H1 (cell line): ENCODE results near the gene PSG2. TPM values are rescaled to one million over a fixed set of nuclear protein-coding genes. Genes with fewer than 3 reads are reported as not detected.
"Not testable (repeated sequence)": the region's sequence is repeated elsewhere in the genome, so short reads cannot be mapped to it uniquely, and the experiment has no call there.

Experiments
- CTCF ChIA-PET: fragments of 300-600 bp; sonication (Branson Sonifier 250); formaldehyde crosslinking; loops from one replicate; lab custom pipeline; 2021; ENCODE audit not compliant: partially characterized antibody; lab: Charles Lee
- POLR2A ChIA-PET: fragments of 300-600 bp; sonication (Branson Sonifier 250); formaldehyde crosslinking; loops from one replicate; lab custom pipeline; 2021; ENCODE audit warnings: inconsistent platforms; ENCODE audit not compliant: partially characterized antibody; lab: Charles Lee
- DNase-seq, 2 experiments: peaks; one replicate each; pipeline versions ENCODE4 v3.0.0 to v3.0.0-alpha.2; 2010 to 2022; ENCODE audit warnings: low spot score in 2 of 2, low read depth in 1 of 2, mixed read lengths in 1 of 2
- FAIRE-seq: peaks from 2 replicates; lab custom pipeline; 2011; peaks lifted over from hg19 to GRCh38; lab: Jason Lieb, UNC
- H2AFZ ChIP-seq: 2 replicates; pipeline ENCODE4 v1.8.1; 2012; ENCODE audit warnings: low read length, inconsistent platforms
- H2AK5ac ChIP-seq: 2 replicates; pipeline ENCODE4 v1.6.1; 2013; ENCODE audit warnings: low read depth, low read length
- H2BK120ac ChIP-seq: replicated peaks from 2 replicates; pipeline ENCODE3; 2013; ENCODE audit warnings: low read depth, low read length, inconsistent platforms
- H2BK12ac ChIP-seq: 2 replicates; pipeline ENCODE4 v1.6.1; 2013; ENCODE audit warnings: low read depth, low read length
- H2BK15ac ChIP-seq: 2 replicates; pipeline ENCODE4 v1.6.1; 2013; ENCODE audit warnings: low read length
- H2BK20ac ChIP-seq: 2 replicates; pipeline ENCODE4 v1.6.1; 2013; ENCODE audit warnings: low read length
- H2BK5ac ChIP-seq: 2 replicates; pipeline ENCODE4 v1.6.1; 2013; ENCODE audit warnings: low read depth, low read length
- H3K14ac ChIP-seq: 2 replicates; pipeline ENCODE4 v1.6.1; 2013; ENCODE audit warnings: inconsistent platforms; ENCODE audit not compliant: insufficient read length
- H3K18ac ChIP-seq: 2 replicates; pipeline ENCODE4 v1.6.1; 2013; ENCODE audit warnings: low read length; ENCODE audit errors: extremely low read depth
- H3K23ac ChIP-seq: 2 replicates; pipeline ENCODE4 v1.6.1; 2013; ENCODE audit warnings: inconsistent platforms; ENCODE audit not compliant: insufficient read length
- H3K23me2 ChIP-seq: 2 replicates; pipeline ENCODE4 v1.6.1; 2013; ENCODE audit warnings: low read depth, low read length
- H3K27ac ChIP-seq: 2 replicates; pipeline ENCODE4 v1.6.1; 2011; ENCODE audit warnings: low read depth, low read length, inconsistent platforms
- H3K27me3 ChIP-seq, 4 experiments: replicated peaks in 1 of 4; 1 replicate in 1 of 4; 2 replicates in 3 of 4; pipeline versions ENCODE4 v1.6.1 to v1.8.1; 2011 to 2013; ENCODE audit warnings: low read length in 3 of 4, mild to moderate bottlenecking in 3 of 4, inconsistent platforms in 2 of 4, mixed read lengths in 2 of 4, moderate library complexity in 1 of 4; ENCODE audit not compliant: control insufficient read depth in 3 of 4, insufficient read depth in 3 of 4; ENCODE audit errors: extremely low read depth in 1 of 4
- H3K36me3 ChIP-seq, 4 experiments: 2 replicates each; pipeline versions ENCODE4 v1.6.1 to v1.8.1; 2011 to 2013; ENCODE audit warnings: mild to moderate bottlenecking in 4 of 4, low read length in 3 of 4, moderate library complexity in 2 of 4, control low read depth in 1 of 4, inconsistent platforms in 1 of 4; ENCODE audit not compliant: insufficient read depth in 4 of 4, control insufficient read depth in 2 of 4
- H3K4ac ChIP-seq: replicated peaks from 2 replicates; pipeline ENCODE3; 2013; ENCODE audit warnings: low read length, low read depth, mixed read lengths, inconsistent platforms; ENCODE audit not compliant: insufficient read length
- H3K4me1 ChIP-seq, 4 experiments: replicated peaks in 1 of 4; 1 replicate in 1 of 4; 2 replicates in 3 of 4; pipeline versions ENCODE4 v1.6.1 to v1.8.1; 2011 to 2013; ENCODE audit warnings: low read length in 3 of 4, inconsistent platforms in 2 of 4, mixed read lengths in 1 of 4; ENCODE audit not compliant: insufficient read depth in 4 of 4, control insufficient read depth in 3 of 4
- H3K4me2 ChIP-seq, 2 experiments: 2 replicates each; pipeline versions ENCODE4 v1.6.1 to v1.8.1; 2011 to 2013; ENCODE audit warnings: low read depth in 2 of 2, low read length in 2 of 2, control low read depth in 1 of 2, inconsistent platforms in 1 of 2, mild to moderate bottlenecking in 1 of 2; ENCODE audit not compliant: insufficient read depth in 1 of 2
- H3K4me3 ChIP-seq, 4 experiments: fragments of 200-600, 300-600 bp in 1 of 4; sonication (generic), shearing (Covaris generic), sonication (Bioruptor Twin) in 1 of 4; 2 replicates each; pipeline versions ENCODE4 v1.5.1 to v1.8.1; 2011 to 2016; ENCODE audit warnings: low read length in 4 of 4, low read depth in 3 of 4, control low read depth in 2 of 4, inconsistent platforms in 2 of 4, mild to moderate bottlenecking in 2 of 4, mixed read lengths in 1 of 4, moderate library complexity in 1 of 4; ENCODE audit not compliant: insufficient read depth in 2 of 4; ENCODE audit errors: extremely low read depth in 1 of 4
- H3K56ac ChIP-seq: replicated peaks from 2 replicates; pipeline ENCODE3; 2013; ENCODE audit warnings: low read depth, mild to moderate bottlenecking, mixed read lengths, low read length, inconsistent platforms; ENCODE audit not compliant: insufficient read length
- H3K79me1 ChIP-seq: 2 replicates; pipeline ENCODE4 v1.6.1; 2013; ENCODE audit warnings: low read depth, low read length, control low read depth
- H3K79me2 ChIP-seq, 2 experiments: 2 replicates each; pipeline versions ENCODE4 v1.6.1 to v1.8.1; 2012 to 2013; ENCODE audit warnings: low read length in 2 of 2, mild to moderate bottlenecking in 2 of 2, inconsistent platforms in 1 of 2; ENCODE audit not compliant: insufficient read depth in 2 of 2, control insufficient read depth in 1 of 2
- H3K9ac ChIP-seq, 4 experiments: replicated peaks in 1 of 4; 1 replicate in 1 of 4; 2 replicates in 3 of 4; pipeline versions ENCODE4 v1.6.1 to v1.8.1; 2011 to 2013; ENCODE audit warnings: low read depth in 3 of 4, low read length in 3 of 4, control low read depth in 2 of 4, mild to moderate bottlenecking in 2 of 4, moderate library complexity in 2 of 4, inconsistent platforms in 1 of 4; ENCODE audit errors: extremely low read depth in 1 of 4
- H3K9me3 ChIP-seq, 2 experiments: 2 replicates each; pipeline versions ENCODE4 v1.6.1 to v1.8.1; 2012 to 2013; ENCODE audit warnings: mild to moderate bottlenecking in 2 of 2, moderate library complexity in 2 of 2, control low read depth in 1 of 2, inconsistent platforms in 1 of 2, low read depth in 1 of 2, low read length in 1 of 2, mixed read lengths in 1 of 2; ENCODE audit not compliant: insufficient read depth in 2 of 2
- H4K20me1 ChIP-seq, 2 experiments: replicated peaks in 1 of 2; 2 replicates each; pipeline versions ENCODE3 to v1.8.1; 2011 to 2013; ENCODE audit warnings: inconsistent platforms in 2 of 2, low read length in 2 of 2, mild to moderate bottlenecking in 1 of 2; ENCODE audit not compliant: insufficient read depth in 2 of 2, control insufficient read depth in 1 of 2
- H4K5ac ChIP-seq: 2 replicates; pipeline ENCODE4 v1.6.1; 2013; ENCODE audit warnings: low read length, low read depth, mixed read lengths, inconsistent platforms; ENCODE audit not compliant: insufficient read length
- H4K8ac ChIP-seq: 2 replicates; pipeline ENCODE4 v1.8.0; 2013; ENCODE audit warnings: mild to moderate bottlenecking, moderate library complexity, low read length, inconsistent platforms; ENCODE audit not compliant: insufficient read depth; ENCODE audit errors: extremely low read depth
- H4K91ac ChIP-seq: replicated peaks from 2 replicates; pipeline ENCODE3; 2013; ENCODE audit warnings: low read length, mixed read lengths, inconsistent platforms; ENCODE audit not compliant: insufficient read length
- WGBS, 2 experiments: shearing (Covaris generic) in 1 of 2; methylation state at CpG; one replicate each; pipeline versions ENCODE4 v1.1.6 to v1.1.7; 2013 to 2015; ENCODE audit warnings: low lambda C conversion rate in 2 of 2, mixed read lengths in 2 of 2, inconsistent platforms in 1 of 2, low coverage in 1 of 2, missing lambda C conversion rate in 1 of 2; ENCODE audit not compliant: insufficient replicate concordance in 2 of 2, insufficient coverage in 1 of 2, insufficient read length in 1 of 2; ENCODE audit errors: extremely low coverage in 1 of 2, missing lambda C conversion rate in 1 of 2; 5-methylcytosine and 5-hydroxymethylcytosine counted together
- polyA plus RNA-seq, 7 experiments: library from polyadenylated mRNA; depleted of rRNA in 3 of 7; stranded (reverse) in 5 of 7; unstranded in 2 of 7; fragments of >200 nt in 5 of 7; fragments of 200-250 nt in 2 of 7; gene quantifications; 1 replicate in 5 of 7; 2 replicates in 1 of 7; 4 replicates in 1 of 7; pipeline versions ENCODE4 v1.2.1 to v1.2.3, GENCODE V29; 2011 to 2013; ENCODE audit warnings: missing spikeins in 2 of 7, mixed read lengths in 2 of 7
- total RNA-seq: library from RNA; stranded (reverse); fragmentation: NEBNext Ultra II Directional; extraction: Animal tissue kit (Norgen Biotek cat#: 25700); gene quantifications from 2 replicates; pipeline ENCODE4 v1.2.1, GENCODE V29; 2021

PSG2 gene
- total and polyA plus RNA-seq, 2 of the 8 experiments (the other 6 are each of a cell fraction or from before 2014, with no cell fraction given): not detected

DNA sequence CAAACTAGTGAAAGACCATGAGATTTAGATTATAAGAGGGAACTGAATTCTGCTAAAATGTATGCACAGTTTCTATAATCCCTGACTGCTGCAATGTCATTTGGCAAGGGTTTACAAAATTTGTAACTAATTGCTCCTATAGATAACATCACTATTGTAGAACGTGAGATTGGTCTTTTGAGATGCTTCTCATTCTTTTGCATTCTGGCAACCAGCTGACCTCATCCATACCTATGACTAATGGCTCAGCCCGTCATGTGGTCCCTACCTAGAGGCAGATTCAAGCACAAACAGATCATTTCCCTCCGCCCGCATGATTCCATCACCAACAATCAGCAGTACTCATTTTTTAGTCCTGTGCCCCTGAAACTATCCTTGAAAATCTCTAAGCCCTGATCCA is 60.4 kb downstream of the PSG2 start:
- H3K36me3 ChIP-seq, H3K4me3 ChIP-seq, H3K4ac ChIP-seq, H3K9ac ChIP-seq, H4K91ac ChIP-seq, H3K18ac ChIP-seq, CTCF ChIA-PET, H2BK5ac ChIP-seq, H3K23ac ChIP-seq, H4K20me1 ChIP-seq, H2BK15ac ChIP-seq, FAIRE-seq, H2BK20ac ChIP-seq, H4K5ac ChIP-seq, H3K23me2 ChIP-seq, H2BK120ac ChIP-seq, H3K4me1 ChIP-seq, H3K27me3 ChIP-seq, DNase-seq, H3K27ac ChIP-seq, H2AK5ac ChIP-seq, POLR2A ChIA-PET, H4K8ac ChIP-seq, H3K4me2 ChIP-seq, H3K14ac ChIP-seq, H3K79me2 ChIP-seq, H3K79me1 ChIP-seq, H3K56ac ChIP-seq, H2AFZ ChIP-seq, H2BK12ac ChIP-seq: not testable (repeated sequence)
- peaks cover 25 to 63% of the 10 kb centered on the region in 2 experiments for H3K9me3 ChIP-seq
- WGBS, 2 experiments: 72% methylated on average over 4 of the region's 4 CpGs; no CpG with 5 or more reads in 1 of the 2 experiments

DNA sequence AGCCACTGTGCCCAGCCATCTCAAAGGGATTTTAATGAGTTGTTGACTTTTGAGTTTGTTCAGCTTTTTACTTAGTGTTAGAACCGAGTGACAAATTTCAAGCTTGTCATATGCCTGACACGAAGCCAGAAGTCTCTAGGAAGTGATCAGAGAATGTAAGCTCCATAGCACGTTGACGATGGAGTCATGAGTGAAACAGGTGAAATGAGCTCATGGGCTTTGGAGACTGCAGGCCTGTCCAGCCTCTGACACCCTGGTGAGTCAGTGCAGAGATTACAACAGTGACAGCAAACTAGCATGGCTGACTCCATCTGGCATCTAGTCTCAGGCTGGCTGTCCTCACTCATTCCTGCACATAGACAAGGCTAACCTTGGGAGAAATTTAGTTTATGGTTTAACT is 60.9 kb downstream of the PSG2 start:
- DNase-seq, H3K79me1 ChIP-seq, H3K23me2 ChIP-seq, H3K4me2 ChIP-seq, CTCF ChIA-PET, FAIRE-seq, H2BK12ac ChIP-seq, H3K36me3 ChIP-seq, H3K14ac ChIP-seq, H4K20me1 ChIP-seq, H3K27me3 ChIP-seq, H3K4me1 ChIP-seq, H4K91ac ChIP-seq, H4K8ac ChIP-seq, H3K23ac ChIP-seq, H3K27ac ChIP-seq, H4K5ac ChIP-seq, H2AFZ ChIP-seq, H3K18ac ChIP-seq, POLR2A ChIA-PET, H2BK5ac ChIP-seq, H2BK120ac ChIP-seq, H3K9ac ChIP-seq, H3K56ac ChIP-seq, H2AK5ac ChIP-seq, H2BK15ac ChIP-seq, H3K79me2 ChIP-seq, H2BK20ac ChIP-seq, H3K4me3 ChIP-seq, H3K4ac ChIP-seq: not testable (repeated sequence)
- H3K9me3 ChIP-seq: peaks cover 20 to 61% of the 10 kb centered on the region in 2 experiments
- 68% methylated on average over 4 of the region's 4 CpGs; no CpG with 5 or more reads in 1 of the 2 experiments for WGBS, 2 experiments
